ENCODE measurements around the gene ARPC5. TPM values are rescaled to one million over a fixed set of nuclear protein-coding genes. Genes with fewer than 3 reads are reported as not detected.
A peak's percentile ranks its signal among the peaks of the same experiment; 100 is the strongest.
"Not testable (repeated sequence)": the region's sequence is repeated elsewhere in the genome, so short reads cannot be mapped to it uniquely, and the experiment has no call there.

The ARPC5 gene
- 173 and 214 TPM in 2 replicates for total RNA-seq

GRCh38 chr1:183635606-183636333 lies at the start of gene ARPC5:
Gene ARPC5, minus strand, starts transcription at chr1:183635783. Its CDS starts 124 bp downstream, at chr1:183635659.
- DNase-seq (ENCODE audit: extremely low read depth, low read depth, low spot score) = peak; percentile 78

- DNase-seq (ENCODE audit: extremely low read depth, low read depth, low spot score) = peak; percentile 42
Observed at GRCh38 chr1:183685112-183685713, 49.6 kb upstream of the ARPC5 start.

- DNase-seq (ENCODE audit: extremely low read depth, low read depth, low spot score) = not testable (repeated sequence)
Observed at GRCh38 chr1:183679363-183679762, 43.8 kb upstream of the ARPC5 start.

GRCh38 chr1:183678819-183679218 lies 43.2 kb upstream of the ARPC5 start:
- no peak for DNase-seq (ENCODE audit: extremely low read depth, low read depth, low spot score)

GRCh38 chr1:183676586-183677189 lies 41.1 kb upstream of the ARPC5 start:
- no peak for DNase-seq (ENCODE audit: extremely low read depth, low read depth, low spot score)

- no peak for DNase-seq (ENCODE audit: extremely low read depth, low read depth, low spot score)
Observed at GRCh38 chr1:183675883-183676585, 40.5 kb upstream of the ARPC5 start.

- DNase-seq (ENCODE audit: extremely low read depth, low read depth, low spot score) = no peak
Observed at GRCh38 chr1:183675381-183675780, 39.8 kb upstream of the ARPC5 start.

GRCh38 chr1:183674886-183675285 lies 39.3 kb upstream of the ARPC5 start:
- DNase-seq (ENCODE audit: extremely low read depth, low read depth, low spot score) = no peak

- no peak for DNase-seq (ENCODE audit: extremely low read depth, low read depth, low spot score)
Observed at GRCh38 chr1:183674339-183674738, 38.8 kb upstream of the ARPC5 start.

GRCh38 chr1:183673605-183674323 lies 38.2 kb upstream of the ARPC5 start:
- no peak for DNase-seq (ENCODE audit: extremely low read depth, low read depth, low spot score)

- no peak for DNase-seq (ENCODE audit: extremely low read depth, low read depth, low spot score)
Observed at GRCh38 chr1:183670169-183670568, 34.6 kb upstream of the ARPC5 start.

- no peak for DNase-seq (ENCODE audit: extremely low read depth, low read depth, low spot score)
Observed at GRCh38 chr1:183656355-183656754, 20.8 kb upstream of the ARPC5 start.

GRCh38 chr1:183655562-183656075 lies 20.0 kb upstream of the ARPC5 start:
- DNase-seq (ENCODE audit: extremely low read depth, low read depth, low spot score) = peak; percentile 67

- no peak for DNase-seq (ENCODE audit: extremely low read depth, low read depth, low spot score)
Observed at GRCh38 chr1:183654706-183655105, 19.1 kb upstream of the ARPC5 start.

- DNase-seq (ENCODE audit: extremely low read depth, low read depth, low spot score) = no peak
Observed at GRCh38 chr1:183653876-183654451, 18.4 kb upstream of the ARPC5 start.

GRCh38 chr1:183653462-183653794 lies 17.8 kb upstream of the ARPC5 start:
- DNase-seq (ENCODE audit: extremely low read depth, low read depth, low spot score) = no peak

GRCh38 chr1:183652547-183653461 lies 17.2 kb upstream of the ARPC5 start, which contains the start of gene APOBEC4:
Gene APOBEC4, minus strand, starts transcription at chr1:183653316. Its CDS starts 4,535 bp downstream, at chr1:183648781.
- no peak for DNase-seq (ENCODE audit: extremely low read depth, low read depth, low spot score)

- no peak for DNase-seq (ENCODE audit: extremely low read depth, low read depth, low spot score)
Observed at GRCh38 chr1:183652107-183652506, 16.5 kb upstream of the ARPC5 start.

GRCh38 chr1:183651612-183652011 lies 16.0 kb upstream of the ARPC5 start:
- DNase-seq (ENCODE audit: extremely low read depth, low read depth, low spot score) = no peak
